H9 (cell line): ENCODE results near the gene ACAP1. TPM values are rescaled to one million over a fixed set of nuclear protein-coding genes. Genes with fewer than 3 reads are reported as not detected.

Experiments used
- DNase-seq: peaks from one replicate; pipeline ENCODE4 v3.0.0-alpha.2; 2017
- H2AFZ ChIP-seq: one replicate; pipeline ENCODE4 v1.6.1; 2013; ENCODE audit warnings: mild to moderate bottlenecking, low read length, control low read depth, moderate library complexity
- H2AK5ac ChIP-seq: 2 replicates; pipeline ENCODE4 v1.6.1; 2013; ENCODE audit warnings: low read length, control low read depth, mixed read lengths; ENCODE audit not compliant: insufficient read length
- H2BK120ac ChIP-seq: one replicate; pipeline ENCODE4 v1.6.1; 2013; ENCODE audit warnings: low read depth, mild to moderate bottlenecking, low read length, control low read depth, inconsistent platforms; ENCODE audit not compliant: poor library complexity, severe bottlenecking
- H2BK12ac ChIP-seq: 2 replicates; pipeline ENCODE4 v1.6.1; 2013; ENCODE audit warnings: low read length, control low read depth, mixed read lengths, low read depth; ENCODE audit not compliant: insufficient read length
- H2BK15ac ChIP-seq: 2 replicates; pipeline ENCODE4 v1.6.1; 2013; ENCODE audit warnings: low read depth, low read length, control low read depth
- H2BK20ac ChIP-seq: one replicate; pipeline ENCODE4 v1.6.1; 2013; ENCODE audit warnings: low read depth, mild to moderate bottlenecking, low read length, control low read depth, inconsistent platforms; ENCODE audit not compliant: poor library complexity, severe bottlenecking
- H2BK5ac ChIP-seq: 2 replicates; pipeline ENCODE4 v1.6.1; 2013; ENCODE audit warnings: low read length, control low read depth, mixed read lengths; ENCODE audit not compliant: insufficient read length
- H3K14ac ChIP-seq: 2 replicates; pipeline ENCODE4 v1.6.1; 2013; ENCODE audit warnings: low read length, control low read depth; ENCODE audit not compliant: insufficient read depth
- H3K18ac ChIP-seq: 2 replicates; pipeline ENCODE4 v1.6.1; 2013; ENCODE audit warnings: low read depth, mild to moderate bottlenecking, mixed read lengths, low read length, control low read depth; ENCODE audit not compliant: insufficient read length
- H3K23ac ChIP-seq: 2 replicates; pipeline ENCODE4 v1.6.1; 2013; ENCODE audit warnings: low read length, control low read depth, mixed read lengths, low read depth; ENCODE audit not compliant: insufficient read length
- H3K23me2 ChIP-seq: 2 replicates; pipeline ENCODE4 v1.6.1; 2013; ENCODE audit warnings: low read depth, mild to moderate bottlenecking, mixed read lengths, low read length, control low read depth; ENCODE audit not compliant: insufficient read length, poor library complexity, severe bottlenecking
- H3K27ac ChIP-seq: 2 replicates; pipeline ENCODE4 v1.5.1; 2013; ENCODE audit warnings: low read length, control low read depth, mixed read lengths, low read depth; ENCODE audit not compliant: insufficient read length
- H3K27me3 ChIP-seq: 2 replicates; pipeline ENCODE4 v1.6.1; 2013; ENCODE audit warnings: low read length, control low read depth, inconsistent platforms; ENCODE audit not compliant: insufficient read depth
- H3K4ac ChIP-seq: 2 replicates; pipeline ENCODE4 v1.6.1; 2013; ENCODE audit warnings: low read depth, mild to moderate bottlenecking, control low read depth, inconsistent platforms, low read length, moderate library complexity
- H3K4me1 ChIP-seq: 2 replicates; pipeline ENCODE4 v1.6.1; 2013; ENCODE audit warnings: low read length, control low read depth, inconsistent platforms; ENCODE audit not compliant: insufficient read depth
- H3K4me2 ChIP-seq: 2 replicates; pipeline ENCODE4 v1.6.1; 2013; ENCODE audit warnings: low read length, control low read depth, mixed read lengths; ENCODE audit not compliant: insufficient read length, insufficient read depth
- H3K56ac ChIP-seq: 2 replicates; pipeline ENCODE4 v1.6.1; 2013; ENCODE audit warnings: low read depth, mild to moderate bottlenecking, mixed read lengths, low read length, control low read depth; ENCODE audit not compliant: insufficient read length
- H3K79me1 ChIP-seq: 2 replicates; pipeline ENCODE4 v1.6.1; 2013; ENCODE audit warnings: low read depth, mild to moderate bottlenecking, moderate library complexity, low read length, control low read depth, inconsistent platforms; ENCODE audit not compliant: insufficient read depth, poor library complexity, severe bottlenecking
- H3K79me2 ChIP-seq: 2 replicates; pipeline ENCODE4 v1.6.1; 2013; ENCODE audit warnings: low read length, control low read depth, inconsistent platforms; ENCODE audit not compliant: insufficient read depth
- H3K9ac ChIP-seq: 2 replicates; pipeline ENCODE4 v1.6.1; 2013; ENCODE audit warnings: low read length, control low read depth, mixed read lengths; ENCODE audit not compliant: insufficient read length; ENCODE audit errors: extremely low read depth
- H3K9me3 ChIP-seq: one replicate; pipeline ENCODE4 v1.6.1; 2013; ENCODE audit warnings: low read depth, low read length, inconsistent platforms; ENCODE audit not compliant: control insufficient read depth
- H3T11ph ChIP-seq: one replicate; pipeline ENCODE4 v1.6.1; 2013; ENCODE audit warnings: mild to moderate bottlenecking, low read length, control low read depth, inconsistent platforms
- H4K20me1 ChIP-seq: one replicate; pipeline ENCODE4 v1.6.1; 2013; ENCODE audit not compliant: control insufficient read depth, insufficient read length, insufficient read depth
- H4K5ac ChIP-seq: 2 replicates; pipeline ENCODE4 v1.6.1; 2013; ENCODE audit warnings: low read depth, mild to moderate bottlenecking, mixed read lengths, low read length, control low read depth; ENCODE audit not compliant: insufficient read length
- H4K8ac ChIP-seq: replicated peaks from 2 replicates; pipeline ENCODE4 v1.6.1; 2013; ENCODE audit warnings: low read length, control low read depth, mixed read lengths, low read depth; ENCODE audit not compliant: insufficient read length
- H4K91ac ChIP-seq: 2 replicates; pipeline ENCODE4 v1.6.1; 2013; ENCODE audit warnings: low read depth, mild to moderate bottlenecking, moderate library complexity, mixed read lengths, low read length, control low read depth; ENCODE audit not compliant: insufficient read length
- H3K27ac Mint-ChIP-seq, 3 experiments: 2 replicates in 2 of 3; 3 replicates in 1 of 3; pipeline ENCODE4 v1.8.0; 2020 to 2021; ENCODE audit warnings: mixed read lengths in 3 of 3, mild to moderate bottlenecking in 1 of 3, moderate library complexity in 1 of 3
- H3K27me3 Mint-ChIP-seq: 2 replicates; pipeline ENCODE4 v1.8.0; 2021; ENCODE audit warnings: low read depth, mild to moderate bottlenecking, moderate library complexity, mixed read lengths
- H3K36me3 Mint-ChIP-seq, 3 experiments: 2 replicates in 2 of 3; 3 replicates in 1 of 3; pipeline ENCODE4 v1.8.0; 2020 to 2021; ENCODE audit warnings: low read depth in 3 of 3, mixed read lengths in 3 of 3; ENCODE audit not compliant: insufficient read depth in 1 of 3
- H3K4me1 Mint-ChIP-seq, 2 experiments: 2 replicates each; pipeline ENCODE4 v1.8.0; 2020; ENCODE audit warnings: mixed read lengths in 2 of 2
- H3K4me3 Mint-ChIP-seq, 2 experiments: 2 replicates in 1 of 2; 3 replicates in 1 of 2; pipeline ENCODE4 v1.8.0; 2020 to 2021; ENCODE audit warnings: mild to moderate bottlenecking in 2 of 2, mixed read lengths in 2 of 2, moderate library complexity in 1 of 2
- H3K9me3 Mint-ChIP-seq, 2 experiments: 2 replicates in 1 of 2; 3 replicates in 1 of 2; pipeline ENCODE4 v1.8.0; 2020; ENCODE audit warnings: mild to moderate bottlenecking in 2 of 2, mixed read lengths in 2 of 2, moderate library complexity in 1 of 2
- CTCF ChIP-seq: fragments of 200-600 bp; sonication (generic); conservative IDR thresholded peaks from 3 replicates; pipeline ENCODE4 v1.8.0; 2021; ENCODE audit warnings: antibody characterized with exemption, mild to moderate bottlenecking
- WGBS: extraction: QIAGEN DNeasy Blood & Tissue Kit; methylation state at CpG from one replicate; pipeline ENCODE4 v1.1.7; 2013; ENCODE audit warnings: missing lambda C conversion rate, low lambda C conversion rate, mixed read lengths; ENCODE audit not compliant: insufficient read length; ENCODE audit errors: extremely low coverage; 5-methylcytosine and 5-hydroxymethylcytosine counted together
- total RNA-seq: library from RNA; stranded (reverse); gene quantifications from 2 replicates; pipeline ENCODE4 v1.2.1, GENCODE V29; 2021

The ACAP1 gene
- total RNA-seq, 1 experiment from 2014 or later: 18.2 TPM

GRCh38 chr17:7374353-7374752 is 38.0 kb downstream of the ACAP1 start:
- no peak for DNase-seq
- Histone ChIP-seq H4K8ac (no peak overlapping the region), H3K4me2 (no peak overlapping the region), H3K79me2 (no peaks in the 10 kb centered on the region), H2BK120ac (no peak overlapping the region), H3K9ac (no peak overlapping the region), H3K18ac (no peak overlapping the region), H4K5ac (no peak overlapping the region), H3K4me1 (no peaks in the 10 kb centered on the region), H3K9me3 (no peaks in the 10 kb centered on the region), H2AK5ac (no peak overlapping the region), H2BK12ac (no peak overlapping the region), H3K79me1 (no peaks in the 10 kb centered on the region), H3K14ac (no peak overlapping the region), H3K23me2 (no peaks in the 10 kb centered on the region), H2BK5ac (no peak overlapping the region), H3K27ac (no peak overlapping the region), H3T11ph (no peak overlapping the region), H3K56ac (no peak overlapping the region), H4K20me1 (no peaks in the 10 kb centered on the region), H2BK20ac (no peak overlapping the region), H2AFZ (no peak overlapping the region), H3K27me3 (no peaks in the 10 kb centered on the region), H4K91ac (no peak overlapping the region), H3K4ac (no peak overlapping the region), H3K23ac (no peak overlapping the region), H2BK15ac (no peak overlapping the region)
- Mint-ChIP-seq H3K36me3 (peaks cover 3 to 5% (median 4%) of the 10 kb centered on the region in 3 experiments; a peak in 5 of 7 replicates), H3K27ac (peak overlapping the region in 1 of 3 experiments; percentile 27; a peak in 1 of 7 replicates), H3K9me3 (peaks cover 4 to 6% of the 10 kb centered on the region in 2 experiments), H3K4me1 (peaks cover 0 to 6% of the 10 kb centered on the region in 2 experiments; a peak in 3 of 4 replicates), H3K4me3 (no peak overlapping the region), H3K27me3 (peaks cover 16% of the 10 kb centered on the region)
- no peak for TF ChIP-seq CTCF
- no CpG with 5 or more reads among the region's 2 CpGs for WGBS
